Mesothelial cell of epicardium (in vitro differentiated cells): ENCODE measurements around the gene TXNDC17. TPM values are rescaled to one million over a fixed set of nuclear protein-coding genes. Genes with fewer than 3 reads are reported as not detected.

Source experiments
- DNase-seq, 2 experiments: peaks; one replicate each; pipeline ENCODE4 v3.0.0; 2021; ENCODE audit warnings: low spot score in 2 of 2; ENCODE audit not compliant: unreplicated experiment in 2 of 2
- H3K27ac Mint-ChIP-seq: 2 replicates; pipeline ENCODE4 v1.8.0; 2021; ENCODE audit warnings: mixed read lengths
- H3K27me3 Mint-ChIP-seq: 2 replicates; pipeline ENCODE4 v1.8.0; 2021; ENCODE audit warnings: low read depth, mixed read lengths
- H3K36me3 Mint-ChIP-seq: 2 replicates; pipeline ENCODE4 v1.8.0; 2021; ENCODE audit warnings: mixed read lengths
- H3K4me1 Mint-ChIP-seq: 2 replicates; pipeline ENCODE4 v1.8.0; 2021; ENCODE audit warnings: mixed read lengths
- H3K4me3 Mint-ChIP-seq: 2 replicates; pipeline ENCODE4 v1.8.0; 2021; ENCODE audit warnings: mild to moderate bottlenecking, moderate library complexity, mixed read lengths
- H3K9me3 Mint-ChIP-seq: 2 replicates; pipeline ENCODE4 v1.8.0; 2021; ENCODE audit warnings: mixed read lengths
- total RNA-seq: library from RNA; stranded (reverse); gene quantifications from 3 replicates; pipeline ENCODE4 v1.2.1, GENCODE V29; 2021
- TF ChIP-seq, protein P1 (sequence below): fragments of 200-600 bp; sonication (generic); IDR thresholded peaks from one replicate; pipeline ENCODE4 v1.5.0; 2021; ENCODE audit warnings: antibody characterized with exemption; ENCODE audit not compliant: unreplicated experiment

TXNDC17 gene
- total RNA-seq, 1 donor from 2014 or later = 52.4 TPM

DNA sequence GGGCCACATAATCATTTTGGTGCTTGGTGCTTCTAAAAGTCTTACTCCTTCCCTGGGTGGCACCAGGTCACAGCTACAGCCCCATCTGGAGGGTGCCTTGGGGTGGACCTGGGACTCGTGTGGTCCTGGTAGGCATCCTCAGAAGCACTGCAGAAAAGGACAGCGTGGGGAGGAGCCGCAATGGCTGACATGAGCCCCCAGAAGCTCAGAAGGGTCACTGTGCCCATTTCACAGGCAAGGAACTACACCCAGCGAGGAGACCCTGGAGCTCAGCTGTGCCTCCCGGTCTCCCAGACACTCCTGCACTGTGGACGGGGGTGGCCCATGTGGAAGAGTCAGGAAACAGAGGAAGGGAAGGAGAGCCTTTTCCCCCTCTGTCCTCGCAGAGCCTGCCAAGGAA, 37.1 kb downstream of the TXNDC17 start:
- no peaks in the 10 kb centered on the region for H3K9me3 Mint-ChIP-seq
- TF ChIP-seq, protein P1, sequence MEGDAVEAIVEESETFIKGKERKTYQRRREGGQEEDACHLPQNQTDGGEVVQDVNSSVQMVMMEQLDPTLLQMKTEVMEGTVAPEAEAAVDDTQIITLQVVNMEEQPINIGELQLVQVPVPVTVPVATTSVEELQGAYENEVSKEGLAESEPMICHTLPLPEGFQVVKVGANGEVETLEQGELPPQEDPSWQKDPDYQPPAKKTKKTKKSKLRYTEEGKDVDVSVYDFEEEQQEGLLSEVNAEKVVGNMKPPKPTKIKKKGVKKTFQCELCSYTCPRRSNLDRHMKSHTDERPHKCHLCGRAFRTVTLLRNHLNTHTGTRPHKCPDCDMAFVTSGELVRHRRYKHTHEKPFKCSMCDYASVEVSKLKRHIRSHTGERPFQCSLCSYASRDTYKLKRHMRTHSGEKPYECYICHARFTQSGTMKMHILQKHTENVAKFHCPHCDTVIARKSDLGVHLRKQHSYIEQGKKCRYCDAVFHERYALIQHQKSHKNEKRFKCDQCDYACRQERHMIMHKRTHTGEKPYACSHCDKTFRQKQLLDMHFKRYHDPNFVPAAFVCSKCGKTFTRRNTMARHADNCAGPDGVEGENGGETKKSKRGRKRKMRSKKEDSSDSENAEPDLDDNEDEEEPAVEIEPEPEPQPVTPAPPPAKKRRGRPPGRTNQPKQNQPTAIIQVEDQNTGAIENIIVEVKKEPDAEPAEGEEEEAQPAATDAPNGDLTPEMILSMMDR = no peak
- DNase-seq = no peak
- no peak overlapping the region for H3K27ac Mint-ChIP-seq
- H3K36me3 Mint-ChIP-seq = no peaks in the 10 kb centered on the region
- no peaks in the 10 kb centered on the region for H3K4me1 Mint-ChIP-seq
- no peak overlapping the region for H3K4me3 Mint-ChIP-seq
- H3K27me3 Mint-ChIP-seq = peaks cover 31% of the 10 kb centered on the region

DNA sequence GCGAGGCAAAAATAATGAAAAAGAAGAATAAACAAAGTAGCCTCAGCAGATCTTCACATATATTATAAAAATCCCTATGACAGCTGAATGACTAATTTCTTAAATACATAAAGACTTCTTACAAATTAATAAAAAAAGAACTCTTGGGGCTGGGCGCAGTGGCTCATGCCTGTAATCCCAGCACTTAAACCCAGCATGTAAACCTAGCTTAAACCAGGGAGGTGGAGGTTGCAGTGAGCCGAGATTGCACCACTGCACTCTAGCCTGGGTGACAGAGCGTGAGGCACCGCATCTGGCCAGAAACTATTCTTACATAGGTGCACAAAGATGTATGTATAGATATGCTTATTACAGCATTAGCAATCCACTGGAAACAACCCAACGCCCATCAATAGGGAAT, 38.4 kb downstream of the TXNDC17 start:
- H3K4me1 Mint-ChIP-seq = no peaks in the 10 kb centered on the region
- TF ChIP-seq, protein P1 = no peak
- peaks cover 34% of the 10 kb centered on the region for H3K27me3 Mint-ChIP-seq
- H3K9me3 Mint-ChIP-seq = no peaks in the 10 kb centered on the region
- no peaks in the 10 kb centered on the region for H3K36me3 Mint-ChIP-seq
- H3K4me3 Mint-ChIP-seq = no peak overlapping the region
- H3K27ac Mint-ChIP-seq = no peak overlapping the region
- no peak for DNase-seq

DNA sequence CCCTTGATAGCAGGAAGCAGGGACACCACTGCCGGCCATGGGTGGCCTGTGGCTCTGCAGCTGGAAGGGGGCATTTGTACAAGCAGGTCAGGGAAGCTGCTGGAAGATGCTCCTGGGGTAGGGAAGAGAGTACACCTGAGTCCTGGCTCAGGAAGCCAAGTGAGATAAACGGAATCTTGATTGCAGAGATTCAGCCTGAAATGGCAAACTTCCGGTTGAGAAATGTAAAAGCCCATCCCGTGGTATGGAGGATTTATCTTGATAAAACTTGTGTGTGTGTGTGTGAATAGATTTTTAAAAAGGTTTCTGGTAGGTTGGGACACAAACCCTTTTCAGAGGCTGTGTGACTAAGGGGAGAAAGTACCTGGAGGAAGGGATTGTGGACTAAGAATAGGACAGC, 40.3 kb downstream of the TXNDC17 start:
- no peak for DNase-seq
- Mint-ChIP-seq H3K4me3 (no peak overlapping the region), H3K9me3 (no peaks in the 10 kb centered on the region), H3K27me3 (peaks cover 48% of the 10 kb centered on the region), H3K36me3 (no peaks in the 10 kb centered on the region), H3K4me1 (no peaks in the 10 kb centered on the region), H3K27ac (no peak overlapping the region)
- TF ChIP-seq, protein P1 = no peak

DNA sequence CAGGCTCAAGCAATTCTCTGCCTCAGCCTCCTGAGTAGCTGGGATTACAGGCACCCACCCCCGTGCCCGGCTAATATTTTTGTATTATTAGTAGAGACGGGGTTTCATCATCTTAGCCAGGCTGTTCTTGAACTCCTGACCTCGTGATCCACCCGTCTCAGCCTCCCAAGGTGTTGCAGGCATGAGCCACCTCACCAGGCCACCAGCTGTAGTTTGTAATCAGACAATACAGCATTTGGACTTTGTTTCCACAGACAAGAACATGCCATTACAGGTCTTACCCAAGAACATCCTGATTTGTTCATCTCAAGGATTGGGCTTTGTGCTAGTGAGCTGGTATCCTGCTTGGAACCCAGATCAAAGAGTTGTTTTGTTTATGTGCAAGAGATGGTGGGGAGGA, 40.8 kb downstream of the TXNDC17 start:
- Mint-ChIP-seq H3K4me1 (no peaks in the 10 kb centered on the region), H3K27ac (no peak overlapping the region), H3K36me3 (no peaks in the 10 kb centered on the region), H3K9me3 (no peaks in the 10 kb centered on the region), H3K27me3 (peaks cover 50% of the 10 kb centered on the region), H3K4me3 (no peak overlapping the region)
- TF ChIP-seq, protein P1 = no peak
- DNase-seq = no peak

DNA sequence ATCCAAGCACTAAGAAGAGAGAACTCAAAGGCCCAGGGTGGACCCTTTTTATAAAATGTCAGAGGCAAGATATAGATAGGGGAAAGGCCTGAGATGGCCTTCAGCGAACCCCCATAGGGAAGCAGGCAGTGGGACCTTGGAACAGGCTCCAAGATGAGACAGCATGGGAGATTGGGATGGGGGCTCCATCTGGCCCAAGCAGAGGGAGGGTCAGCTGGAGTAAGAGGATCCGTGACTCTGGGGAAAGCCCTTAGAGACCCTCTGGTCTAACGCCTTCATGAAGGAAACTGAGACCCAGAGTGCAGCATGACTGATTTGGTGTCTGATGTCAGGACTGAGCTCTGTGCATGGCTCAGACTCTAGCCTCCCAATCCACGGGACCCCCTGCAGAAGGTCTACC, 41.5 kb downstream of the TXNDC17 start:
- Mint-ChIP-seq H3K4me1 (no peaks in the 10 kb centered on the region), H3K36me3 (no peaks in the 10 kb centered on the region), H3K27me3 (peaks cover 57% of the 10 kb centered on the region), H3K9me3 (no peaks in the 10 kb centered on the region), H3K27ac (no peak overlapping the region), H3K4me3 (no peak overlapping the region)
- TF ChIP-seq, protein P1 = no peak
- DNase-seq = no peak

DNA sequence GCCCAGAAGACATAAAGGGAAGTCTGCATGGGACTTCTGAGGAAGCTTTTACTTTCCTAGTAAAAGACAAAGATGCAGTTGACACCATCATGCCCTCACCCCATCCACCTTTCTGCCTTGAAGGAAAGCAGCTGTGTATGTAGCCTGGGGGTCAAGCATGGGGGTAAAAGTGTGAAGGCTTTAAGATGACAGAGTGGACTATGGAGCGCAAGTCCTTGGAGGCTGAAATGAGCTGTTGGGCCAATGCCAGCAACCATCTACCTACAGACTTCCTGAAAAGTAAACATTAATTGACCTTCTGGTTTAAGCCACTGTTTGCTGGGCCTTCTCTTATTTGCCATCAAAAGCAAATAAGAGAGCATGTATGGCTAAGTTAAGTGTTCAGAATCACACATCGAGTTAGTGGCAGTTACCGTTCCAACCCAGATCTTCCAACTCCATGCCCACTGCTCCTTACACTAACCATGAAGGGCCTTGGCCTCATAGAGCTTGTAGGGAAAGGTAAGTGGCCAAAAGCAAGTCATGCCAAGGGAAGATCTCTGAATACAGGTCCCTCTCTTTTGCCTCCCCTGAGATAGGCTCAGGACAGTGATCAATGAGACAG, 42.3 kb downstream of the TXNDC17 start:
- TF ChIP-seq, protein P1 = no peak
- no peaks in the 10 kb centered on the region for H3K4me1 Mint-ChIP-seq
- H3K27ac Mint-ChIP-seq = no peak overlapping the region
- DNase-seq = no peak
- no peaks in the 10 kb centered on the region for H3K36me3 Mint-ChIP-seq
- H3K27me3 Mint-ChIP-seq = peaks cover 53% of the 10 kb centered on the region
- no peak overlapping the region for H3K4me3 Mint-ChIP-seq
- no peaks in the 10 kb centered on the region for H3K9me3 Mint-ChIP-seq
